PC-3 (cell line): ENCODE results near the gene CHAMP1. TPM values are rescaled to one million over a fixed set of nuclear protein-coding genes. Genes with fewer than 3 reads are reported as not detected.

ENCODE experiments used
- ATAC-seq: fragments of 200-7000 bp; cut with Tn5 transposase; 2 replicates; pipeline ENCODE4 v1.9.1; 2020; ENCODE audit warnings: mild to moderate bottlenecking, moderate library complexity
- BruUV-seq: library from RNA; stranded (reverse); fragments of 400-500 nt; replicated peaks from 2 replicates; lab custom pipeline; 2021; lab: Mats Ljungman, UMichigan
- CTCF ChIA-PET: fragments of 300-600 bp; sonication (Branson Sonifier 250); formaldehyde crosslinking; loops from one replicate; lab custom pipeline; 2022; ENCODE audit warnings: antibody characterized with exemption; lab: Charles Lee
- POLR2A ChIA-PET: fragments of 300-600 bp; sonication (Branson Sonifier 250); formaldehyde crosslinking; loops from one replicate; lab custom pipeline; 2022; ENCODE audit warnings: antibody characterized with exemption; ENCODE audit not compliant: unreplicated experiment; lab: Charles Lee
- DNase-seq: peaks from one replicate; pipeline ENCODE4 v3.0.0-alpha.2; 2015
- H2AFZ ChIP-seq: fragments of 300-600 bp; sonication (generic); 2 replicates; pipeline ENCODE4 v1.6.0; 2016; ENCODE audit warnings: antibody characterized with exemption, low read length
- H3F3A ChIP-seq: fragments of 300-600 bp; sonication (generic); one replicate; pipeline ENCODE4 v1.6.0; 2017; ENCODE audit warnings: antibody characterized with exemption, low read length, control low read depth, mild to moderate bottlenecking; ENCODE audit not compliant: unreplicated experiment
- H3K27ac ChIP-seq: fragments of 300-600 bp; sonication (generic); 2 replicates; pipeline ENCODE4 v1.5.1; 2016; ENCODE audit warnings: mild to moderate bottlenecking, low read length
- H3K27me3 ChIP-seq: fragments of 300-600 bp; sonication (generic); 2 replicates; pipeline ENCODE4 v1.6.1; 2016; ENCODE audit warnings: low read length, mixed read lengths
- H3K36me3 ChIP-seq: fragments of 300-600 bp; sonication (generic); 2 replicates; pipeline ENCODE4 v1.6.1; 2016; ENCODE audit warnings: low read depth, mixed run types, low read length, mixed read lengths
- H3K4me1 ChIP-seq: fragments of 300-600 bp; sonication (generic); 2 replicates; pipeline ENCODE4 v1.5.1; 2016; ENCODE audit warnings: low read length; ENCODE audit not compliant: insufficient read depth
- H3K4me2 ChIP-seq: fragments of 300-600 bp; sonication (generic); 2 replicates; pipeline ENCODE4 v1.6.0; 2016; ENCODE audit warnings: low read length
- H3K4me3 ChIP-seq: fragments of 300-600 bp; sonication (generic); 2 replicates; pipeline ENCODE4 v1.5.1; 2016; ENCODE audit warnings: mild to moderate bottlenecking, low read length, mixed read lengths
- H3K79me2 ChIP-seq: fragments of 300-600 bp; sonication (generic); 2 replicates; pipeline ENCODE4 v1.6.1; 2017; ENCODE audit warnings: low read length, mixed read lengths
- H3K9ac ChIP-seq: fragments of 300-600 bp; sonication (generic); 2 replicates; pipeline ENCODE4 v1.6.0; 2016; ENCODE audit warnings: mild to moderate bottlenecking, low read length
- H3K9me2 ChIP-seq: fragments of 300-600 bp; sonication (generic); replicated peaks from 2 replicates; pipeline ENCODE4 v1.6.1; 2016; ENCODE audit warnings: mixed run types, low read length, mixed read lengths
- H3K9me3 ChIP-seq: fragments of 300-600 bp; sonication (generic); 2 replicates; pipeline ENCODE4 v1.6.1; 2016; ENCODE audit warnings: low read length, mixed read lengths
- H4K20me1 ChIP-seq: fragments of 300-600 bp; sonication (generic); 2 replicates; pipeline ENCODE4 v1.6.1; 2016; ENCODE audit warnings: low read length, mixed read lengths
- EZH2 ChIP-seq: fragments of 300-600 bp; sonication (generic); IDR thresholded peaks from one replicate; pipeline ENCODE4 v1.6.1; 2017; ENCODE audit warnings: antibody characterized with exemption, mild to moderate bottlenecking, low read length; ENCODE audit not compliant: unreplicated experiment
- EZH2phosphoT487 ChIP-seq: fragments of 300-600 bp; sonication (generic); IDR thresholded peaks from 2 replicates; pipeline ENCODE4 v1.6.1; 2018; ENCODE audit warnings: mild to moderate bottlenecking, antibody characterized with exemption, low read length, borderline replicate concordance
- intact Hi-C: fragments of 100-400 bp; cut with micrococcal nuclease; formaldehyde crosslinking; loops from 2 replicates; pipeline ENCODE4 v1.9.0; 2023
- total RNA-seq: library from RNA; depleted of rRNA; stranded (reverse); fragments of >200 nt; gene quantifications from 2 replicates; pipeline ENCODE4 v1.2.3, GENCODE V29; 2014
- TF ChIP-seq, protein P1 (sequence below): fragments of 300-600 bp; sonication (generic); conservative IDR thresholded peaks from 2 replicates; pipeline ENCODE4 v1.5.1; 2017; ENCODE audit warnings: antibody characterized with exemption, low read depth, mild to moderate bottlenecking, low read length

The CHAMP1 gene
- total RNA-seq, 1 experiment from 2014 or later = 8.3 TPM

DNA sequence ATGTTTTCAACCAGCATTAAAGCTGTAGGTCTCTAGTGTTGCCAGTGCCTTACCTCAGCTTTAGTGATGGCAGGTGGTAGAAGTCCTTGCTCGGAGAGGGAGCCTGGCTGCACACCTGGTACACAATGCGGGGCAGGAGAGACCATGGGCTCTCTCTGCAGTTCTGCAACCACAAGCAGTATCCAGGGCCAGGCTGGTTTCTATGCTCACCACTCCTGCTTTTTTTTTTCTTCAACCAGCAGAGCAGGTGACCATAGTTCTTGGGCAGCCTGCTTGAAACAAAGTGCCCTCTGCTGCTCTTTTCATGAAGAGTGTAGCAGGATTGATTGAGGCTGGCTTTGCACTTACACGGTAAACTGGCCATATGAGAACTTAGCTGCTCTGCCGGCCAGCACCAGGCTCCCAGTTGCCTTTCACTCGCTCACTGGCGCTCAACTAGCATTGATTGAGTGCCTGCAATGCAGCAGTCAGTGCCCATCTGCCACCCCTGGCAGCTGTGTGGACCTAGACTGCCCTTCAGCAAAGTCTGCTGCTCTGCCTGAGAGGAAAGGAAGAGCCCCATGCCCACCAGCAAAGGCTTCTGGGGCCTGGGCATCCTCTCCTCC lies 4.4 kb upstream of the CHAMP1 start:
- BruUV-seq = no TSS peak
- ATAC-seq (no peak), DNase-seq (no peak)
- TF ChIP-seq, protein P1, sequence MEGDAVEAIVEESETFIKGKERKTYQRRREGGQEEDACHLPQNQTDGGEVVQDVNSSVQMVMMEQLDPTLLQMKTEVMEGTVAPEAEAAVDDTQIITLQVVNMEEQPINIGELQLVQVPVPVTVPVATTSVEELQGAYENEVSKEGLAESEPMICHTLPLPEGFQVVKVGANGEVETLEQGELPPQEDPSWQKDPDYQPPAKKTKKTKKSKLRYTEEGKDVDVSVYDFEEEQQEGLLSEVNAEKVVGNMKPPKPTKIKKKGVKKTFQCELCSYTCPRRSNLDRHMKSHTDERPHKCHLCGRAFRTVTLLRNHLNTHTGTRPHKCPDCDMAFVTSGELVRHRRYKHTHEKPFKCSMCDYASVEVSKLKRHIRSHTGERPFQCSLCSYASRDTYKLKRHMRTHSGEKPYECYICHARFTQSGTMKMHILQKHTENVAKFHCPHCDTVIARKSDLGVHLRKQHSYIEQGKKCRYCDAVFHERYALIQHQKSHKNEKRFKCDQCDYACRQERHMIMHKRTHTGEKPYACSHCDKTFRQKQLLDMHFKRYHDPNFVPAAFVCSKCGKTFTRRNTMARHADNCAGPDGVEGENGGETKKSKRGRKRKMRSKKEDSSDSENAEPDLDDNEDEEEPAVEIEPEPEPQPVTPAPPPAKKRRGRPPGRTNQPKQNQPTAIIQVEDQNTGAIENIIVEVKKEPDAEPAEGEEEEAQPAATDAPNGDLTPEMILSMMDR = no peak
- TF ChIP-seq EZH2phosphoT487 (no peak), EZH2 (no peak)
- Histone ChIP-seq H3K79me2 (peaks cover 7% of the 10 kb centered on the region), H3K27ac (no peak overlapping the region), H3K27me3 (no peaks in the 10 kb centered on the region), H4K20me1 (no peaks in the 10 kb centered on the region), H3F3A (no peaks in the 10 kb centered on the region), H3K4me1 (peaks cover 10% of the 10 kb centered on the region), H3K4me2 (no peak overlapping the region), H2AFZ (no peak overlapping the region), H3K9me3 (no peaks in the 10 kb centered on the region), H3K4me3 (no peak overlapping the region), H3K9ac (no peak overlapping the region), H3K9me2 (no peaks in the 10 kb centered on the region), H3K36me3 (no peaks in the 10 kb centered on the region; the same call in 1 of the 2 replicates)
- ChIA-PET CTCF (no interaction called here), POLR2A (no interaction called here)
- intact Hi-C loops = no loop called here

GRCh38 chr13:114310956-114311355 lies 3.3 kb upstream of the CHAMP1 start:
- Histone ChIP-seq H3K27ac (no peak overlapping the region), H3K4me1 (peaks cover 16% of the 10 kb centered on the region), H3K4me2 (no peak overlapping the region), H3K9me2 (no peaks in the 10 kb centered on the region), H3K27me3 (no peaks in the 10 kb centered on the region), H3K4me3 (no peak overlapping the region), H3K79me2 (peaks cover 18% of the 10 kb centered on the region), H3K36me3 (no peaks in the 10 kb centered on the region; the same call in 1 of the 2 replicates), H3F3A (no peaks in the 10 kb centered on the region), H3K9ac (no peak overlapping the region), H4K20me1 (peaks cover 4% of the 10 kb centered on the region; the same call in 1 of the 2 replicates), H3K9me3 (no peaks in the 10 kb centered on the region), H2AFZ (no peak overlapping the region)
- DNase-seq = no peak
- intact Hi-C loops = no loop called here
- no peak for ATAC-seq
- no peak for TF ChIP-seq EZH2
- no peak for TF ChIP-seq EZH2phosphoT487
- TF ChIP-seq, protein P1 = no peak
- no TSS peak for BruUV-seq
- POLR2A ChIA-PET = no interaction called here
- CTCF ChIA-PET = no interaction called here

GRCh38 chr13:114311387-114311786 lies 2.9 kb upstream of the CHAMP1 start:
- Histone ChIP-seq H3K27me3 (no peaks in the 10 kb centered on the region), H3K4me1 (peaks cover 16% of the 10 kb centered on the region), H3K4me2 (no peak overlapping the region), H3K27ac (no peak overlapping the region), H3F3A (no peaks in the 10 kb centered on the region), H3K79me2 (peaks cover 22% of the 10 kb centered on the region), H3K4me3 (no peak overlapping the region), H3K9ac (no peak overlapping the region), H3K9me3 (no peaks in the 10 kb centered on the region), H3K36me3 (no peaks in the 10 kb centered on the region; the same call in 1 of the 2 replicates), H4K20me1 (peaks cover 4% of the 10 kb centered on the region; the same call in 1 of the 2 replicates), H2AFZ (no peak overlapping the region), H3K9me2 (no peaks in the 10 kb centered on the region)
- intact Hi-C loops = no loop called here
- no TSS peak for BruUV-seq
- ATAC-seq = no peak
- no peak for DNase-seq
- CTCF ChIA-PET = no interaction called here
- TF ChIP-seq, protein P1 = no peak
- TF ChIP-seq EZH2 (no peak), EZH2phosphoT487 (no peak)
- POLR2A ChIA-PET = no interaction called here
